Activated CD4-positive, alpha-beta T cell treated with anti-CD3 and anti-CD28 coated beads for 36 hours (primary cell): ENCODE results near the gene ALKBH6. TPM values are rescaled to one million over a fixed set of nuclear protein-coding genes. Genes with fewer than 3 reads are reported as not detected.

Experiments used
- ATAC-seq: fragments of 200-7000 bp; cut with Tn5 transposase; one replicate; pipeline ENCODE4 v1.10.0; 2021; ENCODE audit warnings: mild to moderate bottlenecking, moderate library complexity
- CTCF ChIA-PET: fragments of 350-600 bp; sonication (Branson Sonifier 250); formaldehyde crosslinking; loops from one replicate; lab custom pipeline; 2021; ENCODE audit warnings: antibody characterized with exemption; lab: Charles Lee
- POLR2A ChIA-PET: fragments of 350-600 bp; sonication (Branson Sonifier 250); formaldehyde crosslinking; loops from one replicate; lab custom pipeline; 2021; ENCODE audit warnings: antibody characterized with exemption, inconsistent platforms; lab: Charles Lee
- DNase-seq: peaks from one replicate; pipeline ENCODE4 v3.0.0-alpha.2; 2020
- H3K27ac Mint-ChIP-seq: one replicate; pipeline ENCODE4 v1.8.0; 2021; ENCODE audit warnings: mixed read lengths
- H3K27me3 Mint-ChIP-seq: one replicate; pipeline ENCODE4 v1.8.0; 2021; ENCODE audit warnings: mixed read lengths
- H3K36me3 Mint-ChIP-seq: one replicate; pipeline ENCODE4 v1.8.0; 2021; ENCODE audit warnings: low read depth, mixed read lengths
- H3K4me1 Mint-ChIP-seq: one replicate; pipeline ENCODE4 v1.8.0; 2021; ENCODE audit warnings: mixed read lengths
- H3K4me3 Mint-ChIP-seq: one replicate; pipeline ENCODE4 v1.8.0; 2021; ENCODE audit warnings: mild to moderate bottlenecking, moderate library complexity, mixed read lengths
- H3K9me3 Mint-ChIP-seq: one replicate; pipeline ENCODE4 v1.8.0; 2021; ENCODE audit warnings: low read depth, mixed read lengths
- intact Hi-C, 2 experiments: fragments of 100-400 bp; cut with DNase I in 1 of 2; cut with micrococcal nuclease in 1 of 2; formaldehyde crosslinking; loops; one replicate each; pipeline versions ENCODE4 v1.14.2 to v1.15.1; 2022 to 2024; cut with DNase I, micrococcal nuclease
- total RNA-seq, 2 experiments: library from RNA; stranded (reverse); gene quantifications; one replicate each; pipeline ENCODE4 v1.2.3, GENCODE V29; 2021

The ALKBH6 gene
- total RNA-seq, 2 experiments from 2014 or later: 40.6 to 42.2 TPM

- H3K27ac Mint-ChIP-seq: no peak within 1 kb of the TSS
- ATAC-seq (no peak), DNase-seq (no peak)
- POLR2A ChIA-PET: interaction anchor here (0.5 kb wide), 1 partner anchor 368 kb away, joined by 5 read pairs; no protein-coding TSS in a partner anchor
- peaks cover 5% of the 10 kb centered on the region for H3K36me3 Mint-ChIP-seq
- CTCF ChIA-PET: interaction anchor here (0.6 to 0.8 kb wide), 2 partner anchors 12 to 48 kb away, joined by 3 read pairs; no protein-coding TSS in a partner anchor
- intact Hi-C loops: no loop called here
- H3K4me1 Mint-ChIP-seq: peaks cover 19% of the 10 kb centered on the region
- peak within 1 kb of the TSS; percentile 35 for H3K4me3 Mint-ChIP-seq
- H3K27me3 Mint-ChIP-seq: no peaks in the 10 kb centered on the region
- H3K9me3 Mint-ChIP-seq: no peaks in the 10 kb centered on the region
Observed at GRCh38 chr19:36008336-36008978, 5.6 kb downstream of the ALKBH6 start, which contains the start of gene SYNE4. TSS of gene SYNE4 (minus strand) at chr19:36008813. CDS start at chr19:36008681, 132 bp downstream.

GRCh38 chr19:36006955-36007354 is 7.1 kb downstream of the ALKBH6 start:
- Mint-ChIP-seq H3K4me1 (peaks cover 10% of the 10 kb centered on the region), H3K27ac (no peak overlapping the region), H3K4me3 (no peak overlapping the region), H3K36me3 (peaks cover 6% of the 10 kb centered on the region), H3K9me3 (no peaks in the 10 kb centered on the region), H3K27me3 (no peaks in the 10 kb centered on the region)
- intact Hi-C loops: no loop called here
- no peak for DNase-seq
- CTCF ChIA-PET: no interaction called here
- no peak for ATAC-seq
- POLR2A ChIA-PET: no interaction called here

- H3K36me3 Mint-ChIP-seq: peaks cover 12% of the 10 kb centered on the region
- DNase-seq (no peak), ATAC-seq (no peak)
- H3K27ac Mint-ChIP-seq: no peak overlapping the region
- no peaks in the 10 kb centered on the region for H3K9me3 Mint-ChIP-seq
- POLR2A ChIA-PET: no interaction called here
- no peaks in the 10 kb centered on the region for H3K27me3 Mint-ChIP-seq
- intact Hi-C loops: no loop called here
- CTCF ChIA-PET: no interaction called here
- H3K4me3 Mint-ChIP-seq: no peak overlapping the region
- peaks cover 8% of the 10 kb centered on the region for H3K4me1 Mint-ChIP-seq
Observed at GRCh38 chr19:36003284-36003683, 10.7 kb downstream of the ALKBH6 start.

- POLR2A ChIA-PET: no interaction called here
- peaks cover 20% of the 10 kb centered on the region for H3K4me1 Mint-ChIP-seq
- H3K9me3 Mint-ChIP-seq: no peaks in the 10 kb centered on the region
- H3K4me3 Mint-ChIP-seq: no peak overlapping the region
- CTCF ChIA-PET: interaction anchor here (0.6 kb wide), 1 partner anchor 126 kb away, joined by 3 read pairs; no protein-coding TSS in a partner anchor
- no peak overlapping the region for H3K27ac Mint-ChIP-seq
- DNase-seq (no peak), ATAC-seq (no peak)
- peaks cover 22% of the 10 kb centered on the region for H3K36me3 Mint-ChIP-seq
- intact Hi-C loops: no loop called here
- no peaks in the 10 kb centered on the region for H3K27me3 Mint-ChIP-seq
Observed at GRCh38 chr19:36001605-36002004, 12.4 kb downstream of the ALKBH6 start.

GRCh38 chr19:35996777-35997176 is 17.2 kb downstream of the ALKBH6 start:
- Mint-ChIP-seq H3K27me3 (no peaks in the 10 kb centered on the region), H3K4me1 (peaks cover 34% of the 10 kb centered on the region), H3K9me3 (no peaks in the 10 kb centered on the region), H3K4me3 (peak overlapping the region; percentile 94), H3K36me3 (peaks cover 28% of the 10 kb centered on the region), H3K27ac (peak overlapping the region; percentile 65)
- POLR2A ChIA-PET: no interaction called here
- intact Hi-C loops: loop anchor here (5.0 kb wide), 3 partner anchors 39 to 254 kb away; partner anchors contain the start of genes IGFLR1 (in 1 of the 2), THAP8 (in 1 of the 2) and WDR62 (in 1 of the 2)
- no peak for ATAC-seq
- CTCF ChIA-PET: interaction anchor here (0.5 to 1.0 kb wide), 4 partner anchors 11 to 278 kb away, joined by 3 read pairs; no protein-coding TSS in a partner anchor
- no peak for DNase-seq

GRCh38 chr19:35995048-35995993 is 18.7 kb downstream of the ALKBH6 start, which contains the start of gene SDHAF1:
TSS of gene SDHAF1 (plus strand) at chr19:35995188. CDS start at chr19:35995275, 87 bp downstream.
- peak within 1 kb of the TSS; percentile 96 for H3K27ac Mint-ChIP-seq
- peaks cover 34% of the 10 kb centered on the region for H3K4me1 Mint-ChIP-seq
- ChIA-PET CTCF (interaction anchor here (0.5 to 1.4 kb wide), 4 partner anchors 17 to 1674 kb away, joined by 3 to 7 read pairs (median 4); partner anchors contain the start of gene ALKBH6), POLR2A (no interaction called here)
- intact Hi-C loops: loop anchor here (1.0 to 5.0 kb wide), 12 partner anchors 19 to 253 kb away; partner anchors contain the start of genes ALKBH6 (in 2 of the 2), THAP8 (in 2 of the 2), WDR62 (in 2 of the 2) and CAPNS1 (in 1 of the 2)
- no peaks in the 10 kb centered on the region for H3K9me3 Mint-ChIP-seq
- H3K4me3 Mint-ChIP-seq: peak within 1 kb of the TSS; percentile 94
- no peaks in the 10 kb centered on the region for H3K27me3 Mint-ChIP-seq
- H3K36me3 Mint-ChIP-seq: peaks cover 20% of the 10 kb centered on the region
- ATAC-seq (peak; percentile 85), DNase-seq (peak; percentile 98)

GRCh38 chr19:35993923-35994598 is 20.0 kb downstream of the ALKBH6 start:
- peaks cover 26% of the 10 kb centered on the region for H3K4me1 Mint-ChIP-seq
- H3K27ac Mint-ChIP-seq: peak overlapping the region; percentile 67
- no peaks in the 10 kb centered on the region for H3K9me3 Mint-ChIP-seq
- H3K36me3 Mint-ChIP-seq: peaks cover 18% of the 10 kb centered on the region
- ChIA-PET CTCF (interaction anchor here (1.1 to 1.4 kb wide), 4 partner anchors 18 to 254 kb away, joined by 4 to 7 read pairs (median 4); no protein-coding TSS in a partner anchor), POLR2A (no interaction called here)
- no peaks in the 10 kb centered on the region for H3K27me3 Mint-ChIP-seq
- DNase-seq (peak; percentile 51), ATAC-seq (no peak)
- intact Hi-C loops: loop anchor here in 1 of 2 experiments (2.0 kb wide), 1 partner anchor 35 kb away; no protein-coding TSS in a partner anchor
- peak overlapping the region; percentile 94 for H3K4me3 Mint-ChIP-seq

GRCh38 chr19:35992907-35993765 is 20.9 kb downstream of the ALKBH6 start:
- ChIA-PET CTCF (interaction anchor here (1.2 to 1.3 kb wide), 2 partner anchors 31 to 62 kb away, joined by 4 read pairs; no protein-coding TSS in a partner anchor), POLR2A (no interaction called here)
- ATAC-seq (no peak), DNase-seq (no peak)
- Mint-ChIP-seq H3K4me3 (no peak overlapping the region), H3K9me3 (no peaks in the 10 kb centered on the region), H3K27me3 (no peaks in the 10 kb centered on the region), H3K36me3 (peaks cover 18% of the 10 kb centered on the region), H3K4me1 (peaks cover 26% of the 10 kb centered on the region), H3K27ac (no peak overlapping the region)
- intact Hi-C loops: no loop called here

GRCh38 chr19:35991731-35992450 is 22.1 kb downstream of the ALKBH6 start:
- peaks cover 18% of the 10 kb centered on the region for H3K4me1 Mint-ChIP-seq
- ChIA-PET CTCF (interaction anchor here (0.9 kb wide), 1 partner anchor 40 kb away, joined by 3 read pairs; no protein-coding TSS in a partner anchor), POLR2A (interaction anchor here (0.9 kb wide), 1 partner anchor 74 kb away, joined by 4 read pairs; no protein-coding TSS in a partner anchor)
- H3K27ac Mint-ChIP-seq: no peak overlapping the region
- peaks cover 11% of the 10 kb centered on the region for H3K36me3 Mint-ChIP-seq
- no peak overlapping the region for H3K4me3 Mint-ChIP-seq
- no peaks in the 10 kb centered on the region for H3K9me3 Mint-ChIP-seq
- intact Hi-C loops: no loop called here
- no peak for ATAC-seq
- DNase-seq: no peak
- H3K27me3 Mint-ChIP-seq: peaks cover 4% of the 10 kb centered on the region
